PC-9 (cell line): ENCODE measurements around the gene KRTAP10-3. TPM values are rescaled to one million over a fixed set of nuclear protein-coding genes. Genes with fewer than 3 reads are reported as not detected.
A peak's percentile ranks its signal among the peaks of the same experiment; 100 is the strongest.

Experiments used
- BruUV-seq: library from RNA; stranded (reverse); fragments of 400-500 nt; replicated peaks from 2 replicates; lab custom pipeline; 2021; lab: Mats Ljungman, UMichigan
- CTCF ChIA-PET: fragments of 300-600 bp; sonication (Branson Sonifier 250); formaldehyde crosslinking; loops from one replicate; lab custom pipeline; 2022; ENCODE audit warnings: antibody characterized with exemption; lab: Charles Lee
- POLR2A ChIA-PET: fragments of 300-600 bp; sonication (Branson Sonifier 250); formaldehyde crosslinking; loops from one replicate; lab custom pipeline; 2022; ENCODE audit warnings: antibody characterized with exemption; ENCODE audit not compliant: unreplicated experiment; lab: Charles Lee
- DNase-seq, 2 experiments: peaks; one replicate each; pipeline versions ENCODE4 v3.0.0 to v3.0.0-alpha.2; 2015 to 2022; ENCODE audit warnings: mixed read lengths in 1 of 2
- H2AFZ ChIP-seq: fragments of 200-600 bp; sonication (generic); 2 replicates; pipeline ENCODE4 v1.8.1; 2017; ENCODE audit warnings: antibody characterized with exemption
- H3F3A ChIP-seq: fragments of 200-600 bp; sonication (generic); 2 replicates; pipeline ENCODE4 v1.8.1; 2017; ENCODE audit warnings: antibody characterized with exemption, mild to moderate bottlenecking, low read depth; ENCODE audit not compliant: insufficient read depth
- H3K27ac ChIP-seq: fragments of 200-600 bp; sonication (generic); 2 replicates; pipeline ENCODE4 v1.6.1; 2016; ENCODE audit warnings: mixed run types
- H3K27me3 ChIP-seq: fragments of 200-600 bp; sonication (generic); 2 replicates; pipeline ENCODE4 v1.6.1; 2016; ENCODE audit warnings: low read depth, mixed run types; ENCODE audit not compliant: insufficient read depth
- H3K36me3 ChIP-seq: fragments of 200-600 bp; sonication (generic); 2 replicates; pipeline ENCODE4 v1.6.1; 2016; ENCODE audit warnings: low read depth, mixed run types
- H3K4me1 ChIP-seq: fragments of 200-600 bp; sonication (generic); replicated peaks from 2 replicates; pipeline ENCODE4 v1.6.1; 2016; ENCODE audit warnings: mixed run types; ENCODE audit not compliant: insufficient read depth
- H3K4me2 ChIP-seq: fragments of 200-600 bp; sonication (generic); 2 replicates; pipeline ENCODE4 v1.6.1; 2017; ENCODE audit warnings: mixed run types
- H3K4me3 ChIP-seq: fragments of 200-600 bp; sonication (generic); 2 replicates; pipeline ENCODE4 v1.6.1; 2016; ENCODE audit warnings: mixed run types
- H3K79me2 ChIP-seq: fragments of 200-600 bp; sonication (generic); 2 replicates; pipeline ENCODE4 v1.6.1; 2017; ENCODE audit warnings: low read depth, mixed run types
- H3K9me2 ChIP-seq: fragments of 200-600 bp; sonication (generic); 2 replicates; pipeline ENCODE4 v1.8.1; 2017; ENCODE audit warnings: mild to moderate bottlenecking; ENCODE audit not compliant: insufficient read depth
- H3K9me3 ChIP-seq: fragments of 200-600 bp; sonication (generic); 2 replicates; pipeline ENCODE4 v1.8.1; 2016; ENCODE audit warnings: low read depth; ENCODE audit not compliant: insufficient read depth
- H4K20me1 ChIP-seq: fragments of 200-600 bp; sonication (generic); 2 replicates; pipeline ENCODE4 v1.8.1; 2017; ENCODE audit not compliant: insufficient read depth
- EZH2 ChIP-seq: fragments of 200-600 bp; sonication (generic); IDR thresholded peaks from 2 replicates; pipeline ENCODE4 v1.8.0; 2017; ENCODE audit warnings: antibody characterized with exemption, low read depth
- intact Hi-C: fragments of 100-400 bp; cut with micrococcal nuclease; formaldehyde crosslinking; loops from one replicate; pipeline ENCODE4 v1.10.0; 2022; ENCODE audit not compliant: unreplicated experiment
- total RNA-seq: library from RNA; stranded (reverse); gene quantifications from 2 replicates; pipeline ENCODE4 v1.2.3, GENCODE V29; 2021
- TF ChIP-seq, protein P1 (sequence below): fragments of 200-600 bp; sonication (generic); conservative IDR thresholded peaks from 2 replicates; pipeline ENCODE4 v1.6.1; 2017; ENCODE audit warnings: mixed run types, antibody characterized with exemption, mild to moderate bottlenecking, moderate library complexity

Gene KRTAP10-3
- total RNA-seq, 1 experiment from 2014 or later, result not detected

DNA sequence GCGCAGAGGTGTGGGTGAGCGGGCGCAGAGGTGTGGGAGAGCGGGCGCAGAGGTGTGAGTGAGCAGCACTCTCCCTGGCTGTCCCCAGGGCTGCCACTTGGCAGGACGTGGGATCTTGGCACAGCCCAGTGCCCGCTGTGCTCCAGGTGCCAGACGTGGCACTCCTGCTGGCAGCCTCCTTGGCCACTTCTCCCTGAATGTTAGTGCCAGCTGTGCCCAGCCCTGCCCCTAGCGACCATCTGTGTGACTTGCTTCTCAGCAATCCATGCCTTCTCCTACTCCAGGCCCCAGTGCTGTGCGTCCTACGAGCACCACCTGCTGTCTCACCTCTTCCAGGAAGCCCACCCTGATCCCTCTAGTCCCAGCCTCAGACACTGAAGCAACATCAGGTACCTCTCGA is 49.1 kb downstream of the KRTAP10-3 start:
- no peak overlapping the region for H2AFZ ChIP-seq
- ChIA-PET CTCF (no interaction called here), POLR2A (no interaction called here)
- no peak overlapping the region for H3K4me2 ChIP-seq
- no peaks in the 10 kb centered on the region for H3K4me1 ChIP-seq
- intact Hi-C loops, result no loop called here
- no peak overlapping the region for H3K27ac ChIP-seq
- TF ChIP-seq, protein P1, sequence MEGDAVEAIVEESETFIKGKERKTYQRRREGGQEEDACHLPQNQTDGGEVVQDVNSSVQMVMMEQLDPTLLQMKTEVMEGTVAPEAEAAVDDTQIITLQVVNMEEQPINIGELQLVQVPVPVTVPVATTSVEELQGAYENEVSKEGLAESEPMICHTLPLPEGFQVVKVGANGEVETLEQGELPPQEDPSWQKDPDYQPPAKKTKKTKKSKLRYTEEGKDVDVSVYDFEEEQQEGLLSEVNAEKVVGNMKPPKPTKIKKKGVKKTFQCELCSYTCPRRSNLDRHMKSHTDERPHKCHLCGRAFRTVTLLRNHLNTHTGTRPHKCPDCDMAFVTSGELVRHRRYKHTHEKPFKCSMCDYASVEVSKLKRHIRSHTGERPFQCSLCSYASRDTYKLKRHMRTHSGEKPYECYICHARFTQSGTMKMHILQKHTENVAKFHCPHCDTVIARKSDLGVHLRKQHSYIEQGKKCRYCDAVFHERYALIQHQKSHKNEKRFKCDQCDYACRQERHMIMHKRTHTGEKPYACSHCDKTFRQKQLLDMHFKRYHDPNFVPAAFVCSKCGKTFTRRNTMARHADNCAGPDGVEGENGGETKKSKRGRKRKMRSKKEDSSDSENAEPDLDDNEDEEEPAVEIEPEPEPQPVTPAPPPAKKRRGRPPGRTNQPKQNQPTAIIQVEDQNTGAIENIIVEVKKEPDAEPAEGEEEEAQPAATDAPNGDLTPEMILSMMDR, result peak; percentile 31; the same call in 1 of the 2 replicates
- no peak for TF ChIP-seq EZH2
- H3K27me3 ChIP-seq, result peaks cover 73% of the 10 kb centered on the region
- peak; percentile 17 to 36 for DNase-seq
- no peaks in the 10 kb centered on the region for H3K79me2 ChIP-seq
- no peaks in the 10 kb centered on the region for H4K20me1 ChIP-seq
- no peaks in the 10 kb centered on the region for H3K9me3 ChIP-seq
- no peaks in the 10 kb centered on the region for H3F3A ChIP-seq
- H3K4me3 ChIP-seq, result no peak overlapping the region
- no TSS peak for BruUV-seq
- H3K9me2 ChIP-seq, result no peaks in the 10 kb centered on the region
- H3K36me3 ChIP-seq, result no peaks in the 10 kb centered on the region

DNA sequence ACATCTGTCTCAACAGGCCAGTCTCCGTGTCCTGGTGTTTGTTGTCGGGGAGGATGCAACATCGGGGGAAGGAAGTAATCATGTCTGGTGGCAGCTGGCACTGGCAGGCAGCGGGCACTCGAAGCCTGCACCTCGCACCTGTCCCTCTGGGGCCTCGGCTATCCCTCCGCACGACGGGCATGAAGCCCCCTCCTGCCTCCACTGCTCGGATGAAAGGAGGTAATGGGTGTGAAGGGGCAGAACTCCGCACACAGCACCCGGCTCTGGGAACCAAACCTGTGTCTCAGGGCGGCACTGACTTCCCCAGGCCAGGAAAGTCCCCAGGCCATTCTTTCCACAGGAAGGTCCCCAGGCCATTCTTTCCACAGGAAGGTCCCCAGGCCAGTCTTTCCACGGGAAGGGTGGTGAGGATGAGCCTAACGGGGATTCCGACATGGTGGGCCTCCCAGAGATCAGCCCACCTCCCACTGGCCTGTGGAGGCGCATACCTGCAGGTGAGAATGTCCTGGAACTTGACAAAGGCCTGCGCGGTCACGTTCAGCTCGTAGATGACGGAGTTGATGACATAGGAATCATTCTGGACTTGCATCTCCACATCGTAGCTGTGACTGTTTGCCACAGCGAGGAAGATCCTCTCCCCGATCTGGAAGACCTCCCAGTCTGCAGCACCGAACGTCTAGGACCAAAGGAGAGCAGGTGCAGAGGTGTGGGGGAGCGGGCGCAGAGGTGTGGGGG is 49.7 kb downstream of the KRTAP10-3 start:
- Histone ChIP-seq H3K36me3 (no peaks in the 10 kb centered on the region), H3K4me1 (no peaks in the 10 kb centered on the region), H3K4me2 (no peak overlapping the region), H3K79me2 (no peaks in the 10 kb centered on the region), H3F3A (no peaks in the 10 kb centered on the region), H3K9me3 (no peaks in the 10 kb centered on the region), H2AFZ (no peak overlapping the region), H3K27me3 (peaks cover 70% of the 10 kb centered on the region), H3K4me3 (no peak overlapping the region), H3K9me2 (no peaks in the 10 kb centered on the region), H4K20me1 (no peaks in the 10 kb centered on the region), H3K27ac (no peak overlapping the region)
- no peak for TF ChIP-seq EZH2
- TF ChIP-seq, protein P1, result no peak
- no peak for DNase-seq
- intact Hi-C loops, result no loop called here
- ChIA-PET CTCF (no interaction called here), POLR2A (no interaction called here)
- BruUV-seq, result no TSS peak

DNA sequence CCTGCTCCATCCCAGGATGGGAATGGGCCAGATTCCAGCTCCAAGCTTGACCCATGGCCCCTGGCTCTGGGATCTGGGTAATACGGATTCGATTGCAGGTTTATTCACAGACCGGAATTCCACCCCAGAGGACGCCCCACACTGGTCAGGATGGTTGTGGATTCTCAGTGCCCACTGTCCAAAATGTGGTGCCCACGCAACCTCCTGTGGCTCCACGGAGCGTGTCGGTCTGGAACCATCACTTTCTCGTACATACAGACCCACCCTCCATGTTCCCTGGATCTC is 50.2 kb downstream of the KRTAP10-3 start:
- no peak for DNase-seq
- no peaks in the 10 kb centered on the region for H3K79me2 ChIP-seq
- TF ChIP-seq, protein P1, result no peak
- no peak for TF ChIP-seq EZH2
- H3F3A ChIP-seq, result no peaks in the 10 kb centered on the region
- H3K4me2 ChIP-seq, result no peak overlapping the region
- H3K27ac ChIP-seq, result no peak overlapping the region
- no peaks in the 10 kb centered on the region for H3K9me3 ChIP-seq
- intact Hi-C loops, result no loop called here
- BruUV-seq, result no TSS peak
- no peaks in the 10 kb centered on the region for H3K4me1 ChIP-seq
- no peak overlapping the region for H2AFZ ChIP-seq
- ChIA-PET CTCF (no interaction called here), POLR2A (no interaction called here)
- no peaks in the 10 kb centered on the region for H3K36me3 ChIP-seq
- peaks cover 68% of the 10 kb centered on the region for H3K27me3 ChIP-seq
- H3K9me2 ChIP-seq, result no peaks in the 10 kb centered on the region
- H3K4me3 ChIP-seq, result no peak overlapping the region
- no peaks in the 10 kb centered on the region for H4K20me1 ChIP-seq

Other genes with a start within 250 kb of the KRTAP10-3 start
- gene CFAP410, start 219.4 kb downstream of the KRTAP10-3 start, total RNA-seq, result 12.5 and 23.9 TPM in 2 replicates
- gene TRPM2, start 205.2 kb downstream of the KRTAP10-3 start, total RNA-seq, result not detected in 2 replicates
- gene LRRC3, start 103.3 kb downstream of the KRTAP10-3 start, total RNA-seq, result 0.35 and 0.48 TPM in 2 replicates
- gene KRTAP10-1, start 18.6 kb downstream of the KRTAP10-3 start, total RNA-seq, result not detected in 2 replicates
- not detected in 2 replicates for gene KRTAP10-2, start 7.3 kb downstream of the KRTAP10-3 start, total RNA-seq
- not detected in 2 replicates for gene KRTAP10-4, start 14.9 kb upstream of the KRTAP10-3 start, total RNA-seq
- gene KRTAP10-5, start 21.8 kb upstream of the KRTAP10-3 start, total RNA-seq, result not detected in 2 replicates
- gene KRTAP10-6, start 33.7 kb upstream of the KRTAP10-3 start, total RNA-seq, result not detected in 2 replicates
- not detected in 2 replicates for gene KRTAP10-7, start 41.8 kb upstream of the KRTAP10-3 start, total RNA-seq
- gene KRTAP10-8, start 53.3 kb upstream of the KRTAP10-3 start, total RNA-seq, result not detected in 2 replicates
- gene KRTAP10-9, start 68.3 kb upstream of the KRTAP10-3 start, total RNA-seq, result not detected in 2 replicates
- gene KRTAP10-10, start 78.6 kb upstream of the KRTAP10-3 start, total RNA-seq, result not detected in 2 replicates
- not detected in 2 replicates for gene KRTAP10-11, start 87.6 kb upstream of the KRTAP10-3 start, total RNA-seq
- not detected in 2 replicates for gene KRTAP12-4, start 95.9 kb upstream of the KRTAP10-3 start, total RNA-seq
- gene KRTAP12-3, start 99.1 kb upstream of the KRTAP10-3 start, total RNA-seq, result not detected in 2 replicates
- gene KRTAP12-2, start 108.1 kb upstream of the KRTAP10-3 start, total RNA-seq, result not detected in 2 replicates
- gene KRTAP12-1, start 123.4 kb upstream of the KRTAP10-3 start, total RNA-seq, result not detected in 2 replicates
- not detected in 2 replicates for gene KRTAP10-12, start 138.4 kb upstream of the KRTAP10-3 start, total RNA-seq
- not detected in 2 replicates for gene TSPEAR, start 152.8 kb upstream of the KRTAP10-3 start, total RNA-seq
- 51.9 and 52.7 TPM in 2 replicates for gene UBE2G2, start 243.0 kb upstream of the KRTAP10-3 start, total RNA-seq